Left lung (tissue), 10 donors: ENCODE results near the gene AK9. TPM values are rescaled to one million over a fixed set of nuclear protein-coding genes. Genes with fewer than 3 reads are reported as not detected.
A peak's percentile ranks its signal among the peaks of the same experiment; 100 is the strongest.

Source experiments
- ATAC-seq: fragments of 200-7000 bp; cut with Tn5 transposase; one replicate; pipeline ENCODE4 v1.9.1; 2020; ENCODE audit warnings: moderate library complexity
- DNase-seq, 4 donors: peaks; one replicate each; pipeline ENCODE4 v3.0.0-alpha.2; 2013 to 2020
- H3K27ac ChIP-seq, 2 donors: fragments of 200-600 bp; sonication (generic) in 1 of 2; one replicate each; pipeline versions ENCODE4 v1.5.0 to v1.8.0; 2020 to 2021
- H3K27me3 ChIP-seq, 2 donors: fragments of 200-600 bp; sonication (generic) in 1 of 2; one replicate each; pipeline versions ENCODE4 v1.5.0 to v1.8.0; 2020 to 2021
- H3K36me3 ChIP-seq, 2 donors: fragments of 200-600 bp; sonication (generic) in 1 of 2; one replicate each; pipeline versions ENCODE4 v1.5.0 to v1.8.0; 2020 to 2021
- H3K4me1 ChIP-seq, 2 donors: fragments of 200-600 bp; one replicate each; pipeline ENCODE4 v1.8.0; 2021
- H3K4me3 ChIP-seq, 2 donors: fragments of 200-600 bp; sonication (generic) in 1 of 2; one replicate each; pipeline versions ENCODE4 v1.5.0 to v1.8.0; 2020 to 2021; ENCODE audit warnings: mild to moderate bottlenecking in 1 of 2
- H3K9me3 ChIP-seq, 2 donors: fragments of 200-600 bp; sonication (generic) in 1 of 2; one replicate each; pipeline versions ENCODE4 v1.5.0 to v1.8.0; 2020 to 2021
- CTCF ChIP-seq, 2 donors: fragments of 200-600 bp; sonication (generic) in 1 of 2; IDR thresholded peaks; one replicate each; pipeline versions ENCODE4 v1.5.0 to v1.8.0; 2021; ENCODE audit warnings: antibody characterized with exemption in 2 of 2
- intact Hi-C, 2 donors: fragments of 100-400 bp; cut with DNase I; formaldehyde crosslinking; loops; one replicate each; pipeline versions ENCODE4 v1.11.2 to v1.14.2; 2022
- polyA plus RNA-seq, 6 donors: library from polyadenylated mRNA; unstranded; fragments of 120-200 nt; gene quantifications; one replicate each; pipeline ENCODE4 v1.2.1, GENCODE V29; 2013; ENCODE audit not compliant: insufficient read length in 6 of 6
- total RNA-seq, 2 donors: library from RNA; stranded (reverse); fragmentation: NEBNext Ultra II Directional; extraction: Animal tissue kit (Norgen Biotek cat#: 25700); gene quantifications; one replicate each; pipeline ENCODE4 v1.2.1, GENCODE V29; 2021
- donor health status: DM: no; HTN: yes; CAD: no.
- donor health status: DM: no; HTN: no; CAD: no.

The AK9 gene
- total and polyA plus RNA-seq, 8 donors, result 4.6 to 18.1 (median 13.3) TPM

DNA sequence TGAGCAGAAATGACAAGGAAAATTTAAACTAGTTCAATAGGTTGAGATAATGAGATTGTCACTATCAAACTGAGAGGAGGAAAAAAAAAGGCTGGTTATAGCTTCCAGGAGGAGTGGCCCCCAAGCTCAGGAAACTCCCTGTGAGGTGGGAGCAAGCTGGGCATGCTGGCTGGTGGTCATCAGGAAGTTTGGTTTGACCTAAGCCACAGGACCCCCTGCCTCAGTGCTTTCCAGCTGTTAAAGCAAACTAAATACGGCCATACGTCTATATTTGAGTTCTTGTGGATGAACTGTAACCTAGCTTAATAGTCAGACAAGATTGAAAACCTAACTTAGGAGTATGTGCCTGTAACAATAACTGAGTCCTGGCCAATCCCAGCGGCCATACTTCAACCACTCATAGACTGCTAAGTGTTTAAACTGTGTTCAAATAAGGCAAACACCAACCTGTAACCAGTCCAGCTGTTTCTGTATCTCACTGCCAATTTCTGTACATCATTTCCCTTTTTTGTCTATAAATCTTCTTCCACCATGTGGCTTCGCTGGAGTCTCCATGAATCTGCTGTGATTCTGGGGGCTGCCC is 183.4 kb downstream of the AK9 start:
- ATAC-seq, result peak; percentile 58
- Histone ChIP-seq H3K9me3 (no peaks in the 10 kb centered on the region), H3K4me3 (no peak overlapping the region), H3K27me3 (no peaks in the 10 kb centered on the region), H3K36me3 (no peaks in the 10 kb centered on the region), H3K4me1 (no peaks in the 10 kb centered on the region), H3K27ac (no peak overlapping the region)
- TF ChIP-seq CTCF (IDR thresholded peaks at IDR 0.05), result no peak
- no peak for DNase-seq
- intact Hi-C loops, result no loop called here

GRCh38 chr6:109506841-109507240 is 184.2 kb downstream of the AK9 start:
- Histone ChIP-seq H3K36me3 (no peaks in the 10 kb centered on the region), H3K9me3 (no peaks in the 10 kb centered on the region), H3K4me3 (no peak overlapping the region), H3K4me1 (no peaks in the 10 kb centered on the region), H3K27me3 (no peaks in the 10 kb centered on the region), H3K27ac (no peak overlapping the region)
- ATAC-seq, result no peak
- intact Hi-C loops, result no loop called here
- no peak for DNase-seq
- TF ChIP-seq CTCF (IDR thresholded peaks at IDR 0.05), result no peak

GRCh38 chr6:109506314-109506713 is 184.7 kb downstream of the AK9 start:
- no peak for TF ChIP-seq CTCF (IDR thresholded peaks at IDR 0.05)
- H3K9me3 ChIP-seq, result no peaks in the 10 kb centered on the region
- H3K27ac ChIP-seq, result no peak overlapping the region
- H3K4me1 ChIP-seq, result no peaks in the 10 kb centered on the region
- DNase-seq, result no peak
- no peaks in the 10 kb centered on the region for H3K27me3 ChIP-seq
- intact Hi-C loops, result no loop called here
- ATAC-seq, result no peak
- no peaks in the 10 kb centered on the region for H3K36me3 ChIP-seq
- H3K4me3 ChIP-seq, result no peak overlapping the region

GRCh38 chr6:109503327-109504224 is 187.4 kb downstream of the AK9 start:
- no peak overlapping the region for H3K27ac ChIP-seq
- intact Hi-C loops, result no loop called here
- no peak for DNase-seq
- TF ChIP-seq CTCF (IDR thresholded peaks at IDR 0.05), result no peak
- H3K4me1 ChIP-seq, result no peaks in the 10 kb centered on the region
- H3K4me3 ChIP-seq, result no peak overlapping the region
- no peaks in the 10 kb centered on the region for H3K9me3 ChIP-seq
- ATAC-seq, result no peak
- H3K36me3 ChIP-seq, result no peaks in the 10 kb centered on the region
- H3K27me3 ChIP-seq, result no peaks in the 10 kb centered on the region

GRCh38 chr6:109498936-109499335 is 192.1 kb downstream of the AK9 start:
- intact Hi-C loops, result no loop called here
- TF ChIP-seq CTCF (IDR thresholded peaks at IDR 0.05), result no peak
- no peaks in the 10 kb centered on the region for H3K27me3 ChIP-seq
- no peak overlapping the region for H3K4me3 ChIP-seq
- no peaks in the 10 kb centered on the region for H3K9me3 ChIP-seq
- ATAC-seq (no peak), DNase-seq (no peak)
- no peaks in the 10 kb centered on the region for H3K36me3 ChIP-seq
- no peak overlapping the region for H3K27ac ChIP-seq
- H3K4me1 ChIP-seq, result no peaks in the 10 kb centered on the region
